ENCODE data around the gene DIP2C. TPM values are rescaled to one million over a fixed set of nuclear protein-coding genes. Genes with fewer than 3 reads are reported as not detected.

The DIP2C gene
- polyA plus RNA-seq, 1 of the 3 experiments (the other 2 are of a cell fraction) = 8.7 TPM

GRCh38 chr10:559767-560047 is 129.8 kb downstream of the DIP2C start:
- H3K79me2 ChIP-seq (ENCODE audit: insufficient read depth) = peaks cover 66% of the 10 kb centered on the region
- WGBS (ENCODE audit: low lambda C conversion rate) = 88% methylated on average over 8 of the region's 8 CpGs
- POLR2A ChIA-PET = interaction anchor here (0.7 kb wide), 1 partner anchor 113 kb away, joined by 3 read pairs; no protein-coding TSS in a partner anchor

More at GRCh38 chr10:559767-560047, 129.8 kb downstream of the DIP2C start:
- Histone ChIP-seq H3K9me3 (0 out of 2 replicates have a peak, but pooled peaks cover 5% of the 10 kb centered on the region), H2AFZ (ENCODE audit: low read depth) (no peak overlapping the region), H3K4me3 (ENCODE audit: low read depth in 2 of 2, low read length in 1 of 2) (no peak overlapping the region), H3K27me3 (ENCODE audit: insufficient read depth) (no peaks in the 10 kb centered on the region), H3K4me2 (no peak overlapping the region), H3F3A (replicated peaks; ENCODE audit: insufficient read depth) (peaks cover 2% of the 10 kb centered on the region), H3K9ac (no peak overlapping the region), H3K27ac (ENCODE audit: low read depth in 2 of 2, low read length in 1 of 2) (no peak overlapping the region), H3K36me3 (replicated peaks in 1 of 2; ENCODE audit: control insufficient read depth in 1 of 2, insufficient read depth in 2 of 2, low read length in 1 of 2) (no peaks in the 10 kb centered on the region), H3K9me2 (no peaks in the 10 kb centered on the region), H3K4me1 (ENCODE audit: control insufficient read depth in 1 of 2, insufficient read depth in 2 of 2, low read depth in 1 of 2, low read length in 1 of 2) (peaks cover under 1 to 11% of the 10 kb centered on the region in 2 experiments; a peak in 2 of 4 replicates), H4K20me1 (ENCODE audit: insufficient read depth) (peaks cover 76% of the 10 kb centered on the region)
- CTCF ChIA-PET = no interaction called here
- DNase-seq = no peak
- no peak for TF ChIP-seq TEAD4 (IDR thresholded peaks at IDR 0.05; ENCODE audit: borderline replicate concordance, insufficient read depth)
- TF ChIP-seq ELF1 (IDR thresholded peaks at IDR 0.05) = no peak
- no peak for TF ChIP-seq RFX5 (IDR thresholded peaks at IDR 0.05; ENCODE audit: low read length)
- TF ChIP-seq FOXJ3 (CRISPR knock-in tag; IDR thresholded peaks at IDR 0.05) = no peak
- TF ChIP-seq MXI1 (IDR thresholded peaks at IDR 0.05; ENCODE audit: low read depth, low read length) = no peak
- no peak for TF ChIP-seq FOXM1 (IDR thresholded peaks at IDR 0.05; ENCODE audit: low read depth)
- no peak for TF ChIP-seq CHD2 (IDR thresholded peaks at IDR 0.05; ENCODE audit: low read length, partially characterized antibody)
- TF ChIP-seq, protein P1, sequence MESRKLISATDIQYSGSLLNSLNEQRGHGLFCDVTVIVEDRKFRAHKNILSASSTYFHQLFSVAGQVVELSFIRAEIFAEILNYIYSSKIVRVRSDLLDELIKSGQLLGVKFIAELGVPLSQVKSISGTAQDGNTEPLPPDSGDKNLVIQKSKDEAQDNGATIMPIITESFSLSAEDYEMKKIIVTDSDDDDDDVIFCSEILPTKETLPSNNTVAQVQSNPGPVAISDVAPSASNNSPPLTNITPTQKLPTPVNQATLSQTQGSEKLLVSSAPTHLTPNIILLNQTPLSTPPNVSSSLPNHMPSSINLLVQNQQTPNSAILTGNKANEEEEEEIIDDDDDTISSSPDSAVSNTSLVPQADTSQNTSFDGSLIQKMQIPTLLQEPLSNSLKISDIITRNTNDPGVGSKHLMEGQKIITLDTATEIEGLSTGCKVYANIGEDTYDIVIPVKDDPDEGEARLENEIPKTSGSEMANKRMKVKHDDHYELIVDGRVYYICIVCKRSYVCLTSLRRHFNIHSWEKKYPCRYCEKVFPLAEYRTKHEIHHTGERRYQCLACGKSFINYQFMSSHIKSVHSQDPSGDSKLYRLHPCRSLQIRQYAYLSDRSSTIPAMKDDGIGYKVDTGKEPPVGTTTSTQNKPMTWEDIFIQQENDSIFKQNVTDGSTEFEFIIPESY (IDR thresholded peaks at IDR 0.05; ENCODE audit: borderline replicate concordance, low read depth) = no peak
- TF ChIP-seq NFIC (IDR thresholded peaks at IDR 0.05; ENCODE audit: borderline replicate concordance) = no peak
- TF ChIP-seq USF2 (IDR thresholded peaks at IDR 0.05; ENCODE audit: borderline replicate concordance, low read depth, low read length) = no peak
- TF ChIP-seq GABPA (IDR thresholded peaks at IDR 0.05; ENCODE audit: low read depth) = no peak
- TF ChIP-seq RCOR1 (IDR thresholded peaks at IDR 0.05; ENCODE audit: low read length) = no peak
- TF ChIP-seq, protein P2, sequence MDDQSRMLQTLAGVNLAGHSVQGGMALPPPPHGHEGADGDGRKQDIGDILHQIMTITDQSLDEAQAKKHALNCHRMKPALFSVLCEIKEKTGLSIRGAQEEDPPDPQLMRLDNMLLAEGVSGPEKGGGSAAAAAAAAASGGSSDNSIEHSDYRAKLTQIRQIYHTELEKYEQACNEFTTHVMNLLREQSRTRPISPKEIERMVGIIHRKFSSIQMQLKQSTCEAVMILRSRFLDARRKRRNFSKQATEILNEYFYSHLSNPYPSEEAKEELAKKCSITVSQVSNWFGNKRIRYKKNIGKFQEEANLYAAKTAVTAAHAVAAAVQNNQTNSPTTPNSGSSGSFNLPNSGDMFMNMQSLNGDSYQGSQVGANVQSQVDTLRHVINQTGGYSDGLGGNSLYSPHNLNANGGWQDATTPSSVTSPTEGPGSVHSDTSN (IDR thresholded peaks at IDR 0.05) = no peak
- TF ChIP-seq EP300 (IDR thresholded peaks at IDR 0.05; ENCODE audit: borderline replicate concordance in 1 of 2, low read depth in 1 of 2, low read length in 1 of 2) = no peak
- TF ChIP-seq TAF1 (IDR thresholded peaks at IDR 0.05; ENCODE audit: borderline replicate concordance, low read depth, low read length) = no peak
